DND-41 (cell line): ENCODE results near the gene CEBPB.

Experiments used
- ATAC-seq: fragments of 200-7000 bp; cut with Tn5 transposase; 3 replicates; pipeline ENCODE4 v1.9.1; 2021; ENCODE audit warnings: low read depth; ENCODE audit not compliant: insufficient read depth
- DNase-seq: peaks from one replicate; pipeline ENCODE4 v3.0.0-alpha.2; 2020
- H2AFZ ChIP-seq: 2 replicates; pipeline ENCODE4 v1.6.0; 2012; ENCODE audit warnings: low read depth, low read length
- H3K27ac ChIP-seq: 2 replicates; pipeline ENCODE4 v1.5.1; 2012; ENCODE audit warnings: low read length, inconsistent platforms
- H3K27me3 ChIP-seq: fragments of 200-600 bp; sonication (generic); 2 replicates; pipeline ENCODE4 v1.6.0; 2012; ENCODE audit warnings: low read length, mild to moderate bottlenecking, inconsistent platforms; ENCODE audit not compliant: insufficient read depth, poor library complexity
- H3K36me3 ChIP-seq: 2 replicates; pipeline ENCODE4 v1.5.1; 2012; ENCODE audit warnings: low read length, inconsistent platforms; ENCODE audit not compliant: insufficient read depth
- H3K4me1 ChIP-seq: 2 replicates; pipeline ENCODE4 v1.5.1; 2012; ENCODE audit warnings: mild to moderate bottlenecking, low read length; ENCODE audit not compliant: insufficient read depth
- H3K4me2 ChIP-seq: 2 replicates; pipeline ENCODE4 v1.6.0; 2012; ENCODE audit warnings: mild to moderate bottlenecking, moderate library complexity, low read length, inconsistent platforms; ENCODE audit not compliant: insufficient read depth
- H3K4me3 ChIP-seq, 2 experiments: fragments of 200-600 bp in 1 of 2; shearing (Covaris generic) in 1 of 2; 2 replicates each; pipeline ENCODE4 v1.5.1; 2012 to 2016; ENCODE audit warnings: inconsistent platforms in 2 of 2, low read length in 2 of 2, mild to moderate bottlenecking in 2 of 2, low read depth in 1 of 2, moderate library complexity in 1 of 2
- H3K79me2 ChIP-seq: 2 replicates; pipeline ENCODE4 v1.6.0; 2012; ENCODE audit warnings: low read length, inconsistent platforms; ENCODE audit not compliant: insufficient read depth
- H3K9ac ChIP-seq: 2 replicates; pipeline ENCODE4 v1.6.0; 2012; ENCODE audit warnings: low read depth, mild to moderate bottlenecking, inconsistent platforms, low read length, moderate library complexity
- H3K9me3 ChIP-seq: 2 replicates; pipeline ENCODE4 v1.5.1; 2012; ENCODE audit warnings: low read length, moderate library complexity, mild to moderate bottlenecking, inconsistent platforms; ENCODE audit not compliant: insufficient read depth, severe bottlenecking
- H4K20me1 ChIP-seq: 2 replicates; pipeline ENCODE4 v1.6.0; 2012; ENCODE audit warnings: low read length; ENCODE audit not compliant: insufficient read depth
- EZH2 ChIP-seq: IDR thresholded peaks from 3 replicates; pipeline ENCODE4 v1.6.1; 2012; ENCODE audit warnings: borderline replicate concordance, low read depth, mild to moderate bottlenecking, moderate library complexity, low read length, inconsistent platforms; ENCODE audit not compliant: severe bottlenecking
- TF ChIP-seq, protein P1 (sequence below): IDR thresholded peaks from 2 replicates; pipeline ENCODE4 v1.5.1; 2012; ENCODE audit warnings: borderline replicate concordance, low read length, moderate library complexity, mild to moderate bottlenecking; ENCODE audit not compliant: poor library complexity, severe bottlenecking; ENCODE audit errors: extremely low read depth

Gene CEBPB

GRCh38 chr20:50218987-50219435 lies 28.4 kb downstream of the CEBPB start:
- no peaks in the 10 kb centered on the region for H3K9me3 ChIP-seq
- no peak overlapping the region for H3K4me2 ChIP-seq
- no peaks in the 10 kb centered on the region for H3K36me3 ChIP-seq
- no peak for TF ChIP-seq EZH2
- TF ChIP-seq, protein P1, sequence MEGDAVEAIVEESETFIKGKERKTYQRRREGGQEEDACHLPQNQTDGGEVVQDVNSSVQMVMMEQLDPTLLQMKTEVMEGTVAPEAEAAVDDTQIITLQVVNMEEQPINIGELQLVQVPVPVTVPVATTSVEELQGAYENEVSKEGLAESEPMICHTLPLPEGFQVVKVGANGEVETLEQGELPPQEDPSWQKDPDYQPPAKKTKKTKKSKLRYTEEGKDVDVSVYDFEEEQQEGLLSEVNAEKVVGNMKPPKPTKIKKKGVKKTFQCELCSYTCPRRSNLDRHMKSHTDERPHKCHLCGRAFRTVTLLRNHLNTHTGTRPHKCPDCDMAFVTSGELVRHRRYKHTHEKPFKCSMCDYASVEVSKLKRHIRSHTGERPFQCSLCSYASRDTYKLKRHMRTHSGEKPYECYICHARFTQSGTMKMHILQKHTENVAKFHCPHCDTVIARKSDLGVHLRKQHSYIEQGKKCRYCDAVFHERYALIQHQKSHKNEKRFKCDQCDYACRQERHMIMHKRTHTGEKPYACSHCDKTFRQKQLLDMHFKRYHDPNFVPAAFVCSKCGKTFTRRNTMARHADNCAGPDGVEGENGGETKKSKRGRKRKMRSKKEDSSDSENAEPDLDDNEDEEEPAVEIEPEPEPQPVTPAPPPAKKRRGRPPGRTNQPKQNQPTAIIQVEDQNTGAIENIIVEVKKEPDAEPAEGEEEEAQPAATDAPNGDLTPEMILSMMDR, result no peak
- H3K9ac ChIP-seq, result no peak overlapping the region
- DNase-seq (no peak), ATAC-seq (no peak)
- no peaks in the 10 kb centered on the region for H3K4me1 ChIP-seq
- H3K79me2 ChIP-seq, result no peaks in the 10 kb centered on the region
- H2AFZ ChIP-seq, result no peak overlapping the region
- no peak overlapping the region for H3K27ac ChIP-seq
- H3K4me3 ChIP-seq, result no peak overlapping the region
- peaks cover 5% of the 10 kb centered on the region for H3K27me3 ChIP-seq
- H4K20me1 ChIP-seq, result peaks cover 4% of the 10 kb centered on the region; the same call in 1 of the 2 replicates

DNA sequence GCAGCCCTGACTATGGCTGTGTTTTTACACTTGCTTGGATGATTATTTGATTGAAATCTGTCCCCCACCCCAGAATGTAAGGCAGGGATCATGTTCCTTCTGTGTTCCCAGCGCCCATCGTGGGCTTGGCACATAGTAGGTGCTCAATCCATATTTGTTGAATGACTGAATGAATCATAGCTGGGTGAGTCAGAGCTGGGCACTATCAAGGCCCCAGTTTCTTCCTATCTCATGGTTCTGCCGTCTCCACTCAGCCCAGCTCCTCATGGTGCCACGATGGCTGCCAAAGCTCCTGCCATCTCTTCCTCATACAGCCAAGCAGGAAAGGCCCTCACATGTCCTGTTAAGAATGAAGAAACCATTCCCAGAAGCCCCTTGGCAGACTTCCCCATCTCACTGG lies 29.0 kb downstream of the CEBPB start:
- H3K4me3 ChIP-seq, result no peak overlapping the region
- no peak overlapping the region for H3K4me2 ChIP-seq
- no peak overlapping the region for H3K9ac ChIP-seq
- no peaks in the 10 kb centered on the region for H3K4me1 ChIP-seq
- no peaks in the 10 kb centered on the region for H3K36me3 ChIP-seq
- ATAC-seq (no peak), DNase-seq (no peak)
- H3K9me3 ChIP-seq, result no peaks in the 10 kb centered on the region
- H3K27me3 ChIP-seq, result peaks cover 5% of the 10 kb centered on the region
- no peaks in the 10 kb centered on the region for H3K79me2 ChIP-seq
- no peak overlapping the region for H2AFZ ChIP-seq
- TF ChIP-seq, protein P1, result no peak
- TF ChIP-seq EZH2, result no peak
- H3K27ac ChIP-seq, result no peak overlapping the region
- H4K20me1 ChIP-seq, result peaks cover 4% of the 10 kb centered on the region; the same call in 1 of the 2 replicates

GRCh38 chr20:50220093-50220893 lies 29.7 kb downstream of the CEBPB start:
- no peak for TF ChIP-seq EZH2
- TF ChIP-seq, protein P1, result no peak
- DNase-seq (no peak), ATAC-seq (no peak)
- no peak overlapping the region for H3K4me3 ChIP-seq
- no peak overlapping the region for H3K27ac ChIP-seq
- no peaks in the 10 kb centered on the region for H3K79me2 ChIP-seq
- peaks cover 4% of the 10 kb centered on the region; the same call in 1 of the 2 replicates for H4K20me1 ChIP-seq
- no peaks in the 10 kb centered on the region for H3K4me1 ChIP-seq
- peaks cover under 1% of the 10 kb centered on the region for H3K27me3 ChIP-seq
- no peak overlapping the region for H2AFZ ChIP-seq
- H3K9me3 ChIP-seq, result no peaks in the 10 kb centered on the region
- H3K4me2 ChIP-seq, result no peak overlapping the region
- no peak overlapping the region for H3K9ac ChIP-seq
- H3K36me3 ChIP-seq, result no peaks in the 10 kb centered on the region
